K562 (cell line): ENCODE data around the gene KL.

Experiments
- CHD1 ChIP-seq: fragments of 200-600 bp; sonication (generic); IDR thresholded peaks from one replicate; pipeline ENCODE4 v1.6.1; 2012; ENCODE audit warnings: mild to moderate bottlenecking, moderate library complexity, low read length, inconsistent platforms
- CTCF ChIP-seq, 3 experiments: IDR thresholded peaks in 2 of 3; conservative IDR thresholded peaks in 1 of 3; 2 replicates each; pipeline ENCODE4 v1.5.1; 2011 to 2012; ENCODE audit warnings: low read length in 3 of 3, mild to moderate bottlenecking in 3 of 3, control low read depth in 2 of 3, improper control_type of control experiment in 1 of 3, inconsistent platforms in 1 of 3, low read depth in 1 of 3, mixed read lengths in 1 of 3, moderate library complexity in 1 of 3; ENCODE audit not compliant: insufficient read depth in 2 of 3
- FIP1L1 ChIP-seq: fragments of 200-400 bp; formaldehyde crosslinking; IDR thresholded peaks from 2 replicates; pipeline ENCODE4 v1.6.1; 2018; ENCODE audit warnings: mild to moderate bottlenecking, low read depth, low read length; ENCODE audit not compliant: poor library complexity, severe bottlenecking
- HCFC1 ChIP-seq: IDR thresholded peaks from 2 replicates; pipeline ENCODE4 v1.6.1; 2012; ENCODE audit warnings: low read depth, low read length, improper control_type of control experiment
- HNRNPLL ChIP-seq: fragments of 200-400 bp; formaldehyde crosslinking; IDR thresholded peaks from 2 replicates; pipeline ENCODE4 v1.6.1; 2017; ENCODE audit warnings: low read length, low read depth, mild to moderate bottlenecking; ENCODE audit not compliant: poor library complexity, severe bottlenecking
- RBM39 ChIP-seq: fragments of 200-400 bp; formaldehyde crosslinking; optimal IDR thresholded peaks from 2 replicates; pipeline ENCODE3; 2018; ENCODE audit warnings: low read depth, low read length
- SMARCB1 ChIP-seq: IDR thresholded peaks from 2 replicates; pipeline ENCODE4 v1.6.1; 2011; ENCODE audit warnings: improper control_type of control experiment, low read depth; ENCODE audit not compliant: insufficient read length
- TAF1 ChIP-seq: IDR thresholded peaks from 2 replicates; pipeline ENCODE4 v1.6.1; 2011; ENCODE audit warnings: mild to moderate bottlenecking, low read length, moderate library complexity; ENCODE audit not compliant: insufficient read depth, control insufficient read depth, severe bottlenecking; ENCODE audit errors: extremely low read depth
- TFAP4 ChIP-seq: sonication (generic); formaldehyde crosslinking; IDR thresholded peaks from 2 replicates; pipeline ENCODE4 v1.8.0; 2022; ENCODE audit warnings: missing genetic modification reagents, mild to moderate bottlenecking, moderate library complexity, borderline replicate concordance
- USF2 ChIP-seq: sonication (generic); formaldehyde crosslinking; IDR thresholded peaks from 2 replicates; pipeline ENCODE4 v1.5.0; 2020; ENCODE audit warnings: missing genetic modification reagents
- ZNF282 ChIP-seq: sonication (generic); formaldehyde crosslinking; IDR thresholded peaks from 2 replicates; pipeline ENCODE4 v1.8.1; 2023; ENCODE audit warnings: missing genetic modification reagents

GRCh38 chr13:33083054-33083453 lies 66.8 kb downstream of the KL start:
- TF ChIP-seq HCFC1 (no peak), FIP1L1 (no peak), TAF1 (no peak), RBM39 (no peak), USF2 (no peak), ZNF282 (CRISPR knock-in tag) (no peak), TFAP4 (no peak), SMARCB1 (no peak), HNRNPLL (no peak), CHD1 (no peak), CTCF (IDR thresholded peaks at IDR 0.05 in 2 of 3, conservative IDR thresholded peaks at IDR 0.05 in 1 of 3; ENCODE audit: insufficient read depth in 2 of 3, low read depth in 1 of 3, low read length in 3 of 3) (no peak)
